Measurements from ENCODE around the gene KL. TPM values are rescaled to one million over a fixed set of nuclear protein-coding genes. Genes with fewer than 3 reads are reported as not detected.
A peak's percentile ranks its signal among the peaks of the same experiment; 100 is the strongest.

KL gene
- total RNA-seq, 1 donor from 2014 or later: 3.6 TPM

- H3K4me1 Mint-ChIP-seq (ENCODE audit: unreplicated experiment): peaks cover 4% of the 10 kb centered on the region
- H3K27me3 Mint-ChIP-seq: peaks cover 4% of the 10 kb centered on the region
- H3K27ac Mint-ChIP-seq: no peak overlapping the region
- no peaks in the 10 kb centered on the region for H3K36me3 Mint-ChIP-seq
- no peak for DNase-seq (ENCODE audit: extremely low spot score, unreplicated experiment)
- H3K4me3 Mint-ChIP-seq: no peak overlapping the region
- no peaks in the 10 kb centered on the region for H3K9me3 Mint-ChIP-seq
- TF ChIP-seq, protein P1, sequence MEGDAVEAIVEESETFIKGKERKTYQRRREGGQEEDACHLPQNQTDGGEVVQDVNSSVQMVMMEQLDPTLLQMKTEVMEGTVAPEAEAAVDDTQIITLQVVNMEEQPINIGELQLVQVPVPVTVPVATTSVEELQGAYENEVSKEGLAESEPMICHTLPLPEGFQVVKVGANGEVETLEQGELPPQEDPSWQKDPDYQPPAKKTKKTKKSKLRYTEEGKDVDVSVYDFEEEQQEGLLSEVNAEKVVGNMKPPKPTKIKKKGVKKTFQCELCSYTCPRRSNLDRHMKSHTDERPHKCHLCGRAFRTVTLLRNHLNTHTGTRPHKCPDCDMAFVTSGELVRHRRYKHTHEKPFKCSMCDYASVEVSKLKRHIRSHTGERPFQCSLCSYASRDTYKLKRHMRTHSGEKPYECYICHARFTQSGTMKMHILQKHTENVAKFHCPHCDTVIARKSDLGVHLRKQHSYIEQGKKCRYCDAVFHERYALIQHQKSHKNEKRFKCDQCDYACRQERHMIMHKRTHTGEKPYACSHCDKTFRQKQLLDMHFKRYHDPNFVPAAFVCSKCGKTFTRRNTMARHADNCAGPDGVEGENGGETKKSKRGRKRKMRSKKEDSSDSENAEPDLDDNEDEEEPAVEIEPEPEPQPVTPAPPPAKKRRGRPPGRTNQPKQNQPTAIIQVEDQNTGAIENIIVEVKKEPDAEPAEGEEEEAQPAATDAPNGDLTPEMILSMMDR (conservative IDR thresholded peaks at IDR 0.05): no peak
These were observed 35.4 kb downstream of the KL start for GRCh38 chr13:33051632-33052031.

DNA sequence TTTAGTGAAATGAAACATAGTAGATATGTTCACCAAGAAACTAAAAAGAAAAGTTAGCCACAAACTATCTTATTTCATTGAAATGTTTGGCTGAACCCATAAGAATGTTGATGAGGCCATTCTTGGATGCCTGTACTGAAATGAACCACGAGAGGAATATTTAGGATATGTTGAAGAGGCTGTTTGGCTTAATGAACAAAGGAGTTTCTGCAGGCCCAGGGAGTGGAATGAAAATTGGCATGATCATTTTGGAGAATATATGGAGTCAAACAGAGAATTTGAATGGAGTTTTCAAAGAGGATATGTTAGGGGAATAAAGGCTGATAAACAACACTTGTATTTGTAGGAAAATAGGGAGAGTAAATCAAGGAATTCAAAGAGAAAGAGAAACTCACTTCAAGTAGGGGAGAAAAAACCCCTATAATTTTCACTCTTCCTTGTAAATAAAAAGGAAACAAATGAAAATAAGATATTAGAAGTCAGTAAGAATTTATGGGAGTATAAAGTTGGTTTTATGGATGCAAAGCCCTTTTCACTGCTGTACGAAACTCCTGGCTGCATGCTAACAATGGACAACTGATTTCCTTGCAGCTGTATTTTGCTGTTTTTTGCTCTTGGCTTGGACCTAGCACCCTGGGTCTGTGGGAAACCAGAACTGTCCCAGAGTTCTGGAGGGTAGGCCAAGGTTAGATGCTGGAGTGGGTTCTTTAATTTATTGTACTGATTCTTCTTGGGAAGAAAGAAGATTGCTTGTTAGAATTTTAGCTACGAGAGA, 36.5 kb downstream of the KL start:
- H3K4me1 Mint-ChIP-seq (ENCODE audit: unreplicated experiment): peaks cover 14% of the 10 kb centered on the region
- no peaks in the 10 kb centered on the region for H3K36me3 Mint-ChIP-seq
- H3K27me3 Mint-ChIP-seq: peaks cover 4% of the 10 kb centered on the region
- no peak overlapping the region for H3K4me3 Mint-ChIP-seq
- DNase-seq (ENCODE audit: extremely low spot score, unreplicated experiment): no peak
- H3K27ac Mint-ChIP-seq: no peak overlapping the region
- H3K9me3 Mint-ChIP-seq: no peaks in the 10 kb centered on the region
- TF ChIP-seq, protein P1 (conservative IDR thresholded peaks at IDR 0.05): no peak

DNA sequence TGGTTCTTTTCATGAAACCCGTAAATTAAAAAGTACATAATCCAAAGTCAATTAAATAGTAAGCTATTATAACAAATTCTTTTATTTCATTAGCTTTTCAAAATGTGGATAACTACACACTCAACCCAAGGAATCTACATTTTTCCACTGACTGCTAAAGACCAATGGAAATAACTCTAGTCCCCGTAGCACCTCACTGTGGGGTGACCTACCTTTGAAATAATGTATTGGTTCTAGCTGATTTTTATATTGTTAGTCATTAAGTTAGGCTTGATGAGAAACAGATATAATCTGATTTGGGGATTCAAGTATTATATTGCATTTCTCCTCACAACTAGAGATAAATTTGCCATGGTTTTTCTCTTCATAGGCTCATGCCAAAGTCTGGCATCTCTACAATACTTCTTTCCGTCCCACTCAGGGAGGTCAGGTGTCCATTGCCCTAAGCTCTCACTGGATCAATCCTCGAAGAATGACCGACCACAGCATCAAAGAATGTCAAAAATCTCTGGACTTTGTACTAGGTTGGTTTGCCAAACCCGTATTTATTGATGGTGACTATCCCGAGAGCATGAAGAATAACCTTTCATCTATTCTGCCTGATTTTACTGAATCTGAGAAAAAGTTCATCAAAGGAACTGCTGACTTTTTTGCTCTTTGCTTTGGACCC, 37.3 kb downstream of the KL start:
- no peaks in the 10 kb centered on the region for H3K9me3 Mint-ChIP-seq

GRCh38 chr13:33057019-33057780, 41.0 kb downstream of the KL start:
- Mint-ChIP-seq H3K4me3 (peak overlapping the region; percentile 17), H3K27me3 (peaks cover 4% of the 10 kb centered on the region), H3K9me3 (no peaks in the 10 kb centered on the region), H3K4me1 (ENCODE audit: unreplicated experiment) (peaks cover 17% of the 10 kb centered on the region), H3K36me3 (no peaks in the 10 kb centered on the region), H3K27ac (no peak overlapping the region)
- no peak for DNase-seq (ENCODE audit: extremely low spot score, unreplicated experiment)
- TF ChIP-seq, protein P1 (conservative IDR thresholded peaks at IDR 0.05): peak; percentile 62

More for the DNA sequence above, 37.3 kb downstream of the KL start:
- H3K36me3 Mint-ChIP-seq: no peaks in the 10 kb centered on the region
- H3K4me1 Mint-ChIP-seq (ENCODE audit: unreplicated experiment): peaks cover 17% of the 10 kb centered on the region
- DNase-seq (ENCODE audit: extremely low spot score, unreplicated experiment): no peak
- no peak overlapping the region for H3K4me3 Mint-ChIP-seq
- H3K27ac Mint-ChIP-seq: no peak overlapping the region
- TF ChIP-seq, protein P1 (conservative IDR thresholded peaks at IDR 0.05): no peak
- H3K27me3 Mint-ChIP-seq: peaks cover 4% of the 10 kb centered on the region

GRCh38 chr13:33058776-33059327, 42.6 kb downstream of the KL start:
- Mint-ChIP-seq H3K4me3 (no peak overlapping the region), H3K27me3 (peaks cover 4% of the 10 kb centered on the region), H3K27ac (no peak overlapping the region), H3K9me3 (no peaks in the 10 kb centered on the region), H3K4me1 (ENCODE audit: unreplicated experiment) (peaks cover 17% of the 10 kb centered on the region), H3K36me3 (no peaks in the 10 kb centered on the region)
- DNase-seq (ENCODE audit: extremely low spot score, unreplicated experiment): no peak
- TF ChIP-seq, protein P1 (conservative IDR thresholded peaks at IDR 0.05): no peak
